Fibroblast of skin of left quadriceps (primary cell): ENCODE results near the gene GLYR1.
"Not testable (repeated sequence)": the region's sequence is repeated elsewhere in the genome, so short reads cannot be mapped to it uniquely, and the experiment has no call there.

Experiments
- DNase-seq, 2 experiments: peaks; one replicate each; pipeline ENCODE4 v3.0.0-alpha.2; 2013; ENCODE audit warnings: low read depth in 2 of 2

The GLYR1 gene

GRCh38 chr16:4846901-4847773 is at the start of gene GLYR1, which contains the start of gene UBN1:
GLYR1 (minus strand) TSS chr16:4847288; CDS start chr16:4847265, 23 bp downstream.
UBN1 (plus strand) TSS chr16:4847481; CDS start chr16:4852918, 5,437 bp downstream.
- peak; percentile 92 to 93 for DNase-seq

- not testable (repeated sequence) for DNase-seq
These were observed 49.7 kb upstream of the GLYR1 start for GRCh38 chr16:4896761-4897160.

- DNase-seq, result no peak
These were observed 48.3 kb upstream of the GLYR1 start for GRCh38 chr16:4895366-4895765.

- DNase-seq, result no peak
These were observed 47.4 kb upstream of the GLYR1 start for GRCh38 chr16:4894276-4895150.

GRCh38 chr16:4893103-4893862 is 46.2 kb upstream of the GLYR1 start:
- DNase-seq, result no peak

- DNase-seq, result peak in 1 of 2 experiments; percentile 12
These were observed 45.4 kb upstream of the GLYR1 start for GRCh38 chr16:4892361-4893102.

- DNase-seq, result no peak
These were observed 44.8 kb upstream of the GLYR1 start for GRCh38 chr16:4891886-4892216.

GRCh38 chr16:4891097-4891885 is 44.2 kb upstream of the GLYR1 start:
- DNase-seq, result no peak

- DNase-seq, result no peak
These were observed 43.6 kb upstream of the GLYR1 start for GRCh38 chr16:4890686-4891085.

- no peak for DNase-seq
These were observed 42.9 kb upstream of the GLYR1 start for GRCh38 chr16:4890026-4890425.

GRCh38 chr16:4888428-4889135 is 41.5 kb upstream of the GLYR1 start:
- no peak for DNase-seq

GRCh38 chr16:4886151-4886550 is 39.1 kb upstream of the GLYR1 start:
- DNase-seq, result no peak

- DNase-seq, result no peak
These were observed 38.1 kb upstream of the GLYR1 start for GRCh38 chr16:4884972-4885874.

GRCh38 chr16:4884209-4884608 is 37.1 kb upstream of the GLYR1 start:
- DNase-seq, result no peak

GRCh38 chr16:4883501-4883900 is 36.4 kb upstream of the GLYR1 start:
- no peak for DNase-seq

- peak; percentile 4 to 11 for DNase-seq
These were observed 35.7 kb upstream of the GLYR1 start for GRCh38 chr16:4882633-4883285.

GRCh38 chr16:4882000-4882632 is 35.0 kb upstream of the GLYR1 start:
- DNase-seq, result peak; percentile 40 to 46
